CD4-positive, alpha-beta T cell treated with Interleukin-6 at 100 ng/mL for 8 hours (primary cell): Measurements from ENCODE around the gene MAEL.

Experiments used
- DNase-seq: peaks from one replicate; pipeline ENCODE4 v3.0.0-alpha.2; 2020; ENCODE audit warnings: mixed read lengths, low spot score

The MAEL gene

DNA sequence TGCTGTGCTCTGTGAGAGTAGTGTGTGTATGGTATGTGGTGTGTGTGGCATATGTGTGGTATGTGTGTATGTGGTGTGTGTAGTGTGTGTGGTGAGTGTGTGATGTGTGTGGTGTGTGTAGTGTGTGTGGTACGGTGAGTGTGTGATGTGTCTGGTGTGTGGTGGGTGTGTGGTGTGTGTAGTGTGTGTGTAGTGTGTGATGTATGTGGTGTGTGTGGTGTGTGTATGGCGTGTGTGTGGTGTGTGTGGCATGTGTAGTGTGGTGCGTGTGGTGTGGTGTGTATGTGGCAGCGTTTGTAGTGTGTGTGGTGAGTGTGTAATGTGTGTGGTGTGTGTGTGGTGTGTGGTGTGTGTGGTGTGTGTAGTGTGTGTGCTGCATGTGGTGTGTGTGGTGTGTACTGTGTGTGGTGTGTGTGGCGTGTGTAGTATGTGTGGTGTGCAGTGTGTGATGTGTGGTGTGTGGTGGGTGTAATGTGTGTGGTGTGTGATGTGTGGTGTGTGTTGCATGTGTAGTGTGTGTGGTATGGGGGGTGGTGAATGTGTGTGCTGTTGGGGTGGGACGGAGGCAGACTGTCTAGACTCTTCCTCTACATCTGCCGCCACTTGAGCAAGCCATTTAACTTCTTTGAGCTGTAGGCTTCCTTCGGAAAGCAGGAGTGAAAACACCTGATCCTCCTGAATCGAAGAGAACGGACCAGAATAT, 67.6 kb downstream of the MAEL start:
- DNase-seq: no peak

DNA sequence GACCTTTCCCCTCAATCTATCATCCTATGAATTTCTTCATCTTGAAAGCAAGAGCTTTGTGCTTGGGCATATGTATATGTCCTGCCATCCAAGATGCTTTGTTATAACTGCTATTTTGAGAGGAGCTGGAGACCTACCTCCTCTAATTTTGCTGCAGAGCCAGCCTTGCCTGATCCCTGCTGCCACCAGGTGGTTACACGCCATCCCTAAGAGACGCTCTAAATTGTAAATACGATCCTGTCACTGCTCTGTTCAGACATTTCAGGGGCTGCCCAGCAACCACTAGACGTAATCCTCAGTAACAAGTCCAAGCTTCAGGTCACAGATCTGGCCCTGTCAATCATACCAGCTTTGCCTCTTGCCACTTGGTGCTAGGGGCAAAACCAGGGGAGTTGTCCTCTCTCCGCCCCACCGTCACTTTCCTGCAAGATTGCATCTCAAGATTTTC, 68.2 kb downstream of the MAEL start:
- DNase-seq: no peak

DNA sequence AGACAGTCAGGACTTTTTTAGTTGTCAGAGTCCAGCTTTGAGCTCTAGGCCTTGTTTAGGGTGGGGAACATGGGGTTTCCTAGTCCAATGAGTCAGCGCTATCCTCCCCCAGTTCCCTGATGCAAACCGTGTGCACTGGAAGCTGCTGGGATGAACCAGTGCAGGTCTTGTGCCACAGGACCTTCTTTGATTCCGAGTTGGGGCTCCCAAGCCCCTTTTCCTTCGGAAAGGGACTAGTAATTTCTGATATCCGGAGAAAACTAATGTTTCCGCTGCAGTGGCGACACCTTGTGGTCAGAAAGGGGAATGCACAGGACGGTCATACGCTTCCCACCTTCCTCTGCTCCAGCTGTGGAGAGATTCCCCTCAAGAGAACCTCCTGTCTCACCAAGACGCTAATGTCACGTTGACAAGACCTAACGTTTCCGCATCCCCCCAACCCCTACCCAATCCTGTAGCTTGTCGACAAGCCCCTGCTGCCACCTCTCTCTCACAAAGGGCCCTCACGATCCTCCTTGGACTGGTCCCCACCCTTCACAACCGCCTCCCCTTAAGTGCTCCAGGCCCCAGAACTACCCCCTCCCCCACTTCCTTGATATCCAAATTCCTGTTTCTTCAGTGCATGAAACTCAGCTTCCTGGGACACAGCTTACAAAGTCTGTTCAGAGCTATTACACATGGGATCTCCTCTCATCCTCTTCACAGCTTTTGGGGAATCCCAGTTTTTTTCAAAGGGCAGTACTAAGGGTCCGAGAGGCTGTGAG, 70.1 kb downstream of the MAEL start:
- DNase-seq: peak; percentile 57

DNA sequence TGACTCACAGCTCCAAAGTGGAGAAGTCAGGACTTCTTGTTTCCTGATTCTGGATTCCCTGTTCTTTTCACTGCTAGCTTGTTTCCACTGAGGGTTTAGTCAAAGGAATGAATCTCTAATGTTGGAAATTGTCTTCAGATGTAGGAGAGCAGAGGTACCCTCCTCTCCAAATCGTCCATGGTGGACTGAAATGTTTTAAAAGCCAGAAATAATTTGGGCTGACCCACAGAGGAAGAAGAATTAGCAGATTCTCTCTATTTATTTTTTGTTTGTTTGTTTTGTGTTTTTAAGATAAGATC, 70.7 kb downstream of the MAEL start:
- DNase-seq: no peak

DNA sequence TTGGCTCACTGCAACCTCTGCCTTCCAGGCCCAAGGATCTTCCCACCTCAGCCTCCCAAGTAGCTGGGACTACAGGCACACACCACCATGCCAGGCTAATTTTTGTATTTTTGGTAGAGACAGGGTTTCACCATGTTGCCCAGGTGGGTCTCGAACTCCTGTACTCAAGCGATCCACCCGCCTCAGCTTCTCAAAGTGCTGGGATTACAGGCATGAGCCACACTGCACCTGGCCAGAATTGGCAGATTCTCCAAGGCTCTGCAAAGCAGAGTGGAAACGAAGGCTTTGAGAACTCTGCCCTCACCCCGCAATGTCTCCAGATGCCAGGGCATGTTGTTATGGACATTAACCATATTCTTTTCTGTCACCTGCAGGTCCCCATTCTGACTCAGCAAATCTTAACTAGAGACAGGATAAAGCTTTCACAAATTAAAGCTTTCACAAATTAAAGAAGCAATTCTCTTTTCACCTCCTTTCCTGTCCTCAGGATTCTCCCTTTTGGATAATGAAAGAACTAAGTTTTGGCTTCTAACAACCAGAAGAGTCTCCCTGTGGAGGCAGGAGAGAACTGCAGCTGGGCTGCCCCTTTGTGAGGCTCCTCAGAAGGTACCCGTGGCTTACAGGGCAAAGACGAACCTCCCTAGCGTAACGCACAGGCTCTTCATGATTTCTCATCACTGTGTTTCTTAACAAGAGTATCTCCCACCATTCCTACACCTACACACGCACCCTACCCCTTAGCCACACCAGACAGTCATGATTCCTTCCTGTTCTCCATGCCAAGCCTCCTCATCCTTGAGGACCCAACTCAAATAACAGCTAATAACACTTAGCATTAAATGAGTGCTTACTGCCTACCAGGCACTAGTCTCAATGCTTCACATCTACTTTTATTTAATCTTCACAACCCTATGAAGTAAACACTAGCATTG, 71.3 kb downstream of the MAEL start:
- no peak for DNase-seq

DNA sequence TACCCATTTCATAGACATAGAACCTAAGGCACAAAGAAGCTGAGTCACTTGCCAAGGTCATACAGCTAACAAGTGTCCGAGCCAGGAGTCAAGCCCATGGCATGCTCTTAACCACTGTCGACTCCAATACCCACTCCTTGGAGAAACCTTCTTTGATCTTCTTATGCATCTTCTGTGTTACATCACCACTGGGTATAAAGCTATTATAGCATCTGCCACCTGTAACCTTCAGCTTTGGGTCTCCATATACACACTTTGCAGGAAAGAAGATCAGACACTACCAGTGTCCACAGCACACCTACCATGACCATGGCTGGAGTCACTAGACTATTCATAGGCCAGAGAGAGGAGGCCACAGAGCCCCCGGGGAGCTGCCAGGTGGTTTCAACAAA, 72.0 kb downstream of the MAEL start:
- no peak for DNase-seq

DNA sequence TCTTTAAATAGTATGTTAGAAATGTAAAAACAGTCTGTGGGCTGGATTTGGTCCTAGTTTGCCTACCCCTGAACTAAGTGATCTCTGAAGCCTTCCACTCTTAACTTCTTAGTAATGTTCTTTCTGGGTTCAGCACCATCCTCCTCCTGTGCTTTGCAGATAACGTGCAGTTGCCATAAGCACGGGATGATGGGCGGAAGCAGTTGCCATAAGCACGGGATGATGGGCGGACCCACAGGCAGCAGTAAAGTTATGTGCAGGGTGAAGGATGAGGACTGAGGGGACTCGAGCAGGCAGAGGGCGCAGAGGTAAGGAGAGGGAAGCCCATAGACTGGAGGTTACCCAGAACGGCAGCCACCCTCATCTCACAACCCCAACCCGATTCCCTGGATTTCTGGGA, 75.5 kb downstream of the MAEL start:
- no peak for DNase-seq

DNA sequence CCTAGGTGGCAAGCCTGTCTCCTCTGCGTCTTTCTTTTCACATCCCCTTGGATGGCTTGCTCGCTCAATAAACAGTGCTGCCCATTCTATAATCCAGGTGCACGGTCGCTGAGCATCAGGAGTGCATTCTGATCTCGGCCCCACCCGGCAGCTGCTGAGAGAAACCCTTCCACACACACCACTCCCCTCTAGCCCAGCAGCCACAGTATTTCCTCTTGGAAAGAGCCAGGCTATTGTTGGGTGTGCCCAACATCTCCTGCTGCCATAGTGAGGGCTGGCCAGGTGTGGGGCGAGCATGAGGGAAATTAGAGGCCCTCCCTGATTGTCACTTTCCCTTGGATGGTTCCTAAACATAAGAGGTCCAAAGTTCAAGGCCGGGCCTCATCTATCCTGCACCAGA, 76.4 kb downstream of the MAEL start:
- DNase-seq: no peak

DNA sequence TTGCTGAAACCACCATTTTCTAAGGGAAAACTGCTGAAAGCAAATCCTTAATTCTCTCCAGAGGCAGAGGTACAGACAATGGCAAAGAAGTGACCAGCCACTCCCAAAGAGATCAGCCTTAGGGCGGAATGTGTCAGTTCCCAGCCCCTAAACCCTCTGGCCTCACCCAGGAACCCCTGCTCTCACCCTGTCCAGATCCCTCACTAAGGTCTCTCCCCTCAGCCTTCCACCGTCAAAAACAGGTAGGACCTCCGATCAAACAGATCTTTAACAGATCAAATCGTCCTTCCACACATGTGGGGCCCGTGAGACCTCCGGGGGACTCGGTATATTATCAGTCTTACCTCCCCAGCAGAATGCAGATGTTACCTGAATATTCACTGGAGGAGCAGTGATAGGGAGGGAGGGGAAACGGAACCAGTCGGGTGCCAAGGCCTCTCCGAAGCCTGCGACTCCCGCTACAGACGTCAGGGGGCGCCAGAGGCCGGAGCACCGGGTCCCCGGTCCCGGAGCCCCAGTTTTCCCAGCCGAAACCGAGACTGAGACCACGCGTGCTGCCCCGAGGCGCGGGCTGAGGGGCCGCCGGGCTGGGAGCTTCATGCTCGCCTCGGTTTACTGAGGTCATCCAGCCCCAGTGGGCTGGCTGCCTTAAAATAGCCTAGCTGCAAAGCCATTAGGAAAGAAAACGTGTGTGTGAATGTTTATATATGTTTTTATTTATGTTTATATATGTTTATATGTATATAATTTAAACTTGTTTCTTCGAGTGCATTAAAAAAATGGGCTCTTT, 77.4 kb downstream of the MAEL start:
- DNase-seq: peak; percentile 74

DNA sequence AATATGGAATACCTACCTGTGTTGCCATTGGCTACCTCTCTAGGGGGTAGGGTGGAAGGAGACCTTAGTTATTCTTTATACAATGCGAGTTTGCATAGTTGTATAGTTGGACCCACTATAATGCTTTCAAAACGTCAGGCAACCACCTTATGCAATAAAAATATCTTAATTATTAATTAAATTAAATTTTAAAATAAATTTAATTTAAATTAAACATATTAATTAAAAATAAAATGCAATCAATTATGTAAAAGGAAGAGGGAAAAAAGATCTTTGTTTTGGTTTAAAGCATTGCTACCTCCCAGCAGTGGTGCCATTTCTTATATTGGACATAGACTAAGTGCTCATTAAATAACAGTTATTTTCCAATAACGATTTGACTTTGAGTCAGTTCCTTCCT, 78.8 kb downstream of the MAEL start:
- no peak for DNase-seq

DNA sequence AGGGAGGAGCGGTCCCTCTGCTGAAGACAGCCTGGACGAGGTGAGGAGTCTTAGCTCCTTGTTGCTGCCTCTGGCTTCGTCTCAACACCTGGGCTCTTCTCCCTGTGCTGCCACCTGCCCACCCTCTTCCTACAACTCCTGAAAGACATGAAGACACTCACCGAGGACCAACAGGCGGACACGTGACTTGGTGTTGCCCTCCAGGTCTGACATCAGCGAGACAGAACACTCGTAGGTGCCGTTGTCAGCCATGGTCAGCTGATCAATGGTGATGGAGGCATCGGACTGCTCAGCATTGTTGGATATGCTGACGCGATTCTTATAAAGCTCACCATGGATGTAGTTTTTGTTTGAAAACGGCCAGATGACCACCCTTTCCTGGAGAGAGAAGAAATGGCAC, 79.7 kb downstream of the MAEL start:
- no peak for DNase-seq

DNA sequence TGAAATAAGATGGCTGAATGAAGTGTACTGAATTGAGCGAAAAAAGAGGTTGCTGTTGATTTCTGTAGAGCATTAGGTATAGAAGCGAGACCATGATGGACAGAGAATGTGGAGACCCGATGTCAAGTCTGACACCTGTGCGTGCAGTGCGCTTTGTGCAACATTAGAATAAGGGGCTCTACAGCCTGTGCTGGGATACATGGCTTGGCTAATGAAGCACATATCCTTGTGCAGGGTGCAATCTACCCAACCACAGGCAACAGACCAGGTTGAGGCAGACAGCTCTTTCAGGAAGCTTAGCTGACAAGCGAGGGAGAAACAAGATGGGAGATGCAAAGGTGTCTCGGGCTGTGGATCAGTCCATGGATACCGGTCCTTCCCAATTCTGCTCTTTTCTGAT, 82.2 kb downstream of the MAEL start:
- DNase-seq: no peak
